ENCODE results near the gene DNAH14.

DNAH14 gene

GRCh38 chr1:225446595-225446960 lies 517.1 kb downstream of the DNAH14 start:
- in situ Hi-C loops (cut with MboI; ENCODE audit: low sequenced_read_pairs), result no loop called here

DNA sequence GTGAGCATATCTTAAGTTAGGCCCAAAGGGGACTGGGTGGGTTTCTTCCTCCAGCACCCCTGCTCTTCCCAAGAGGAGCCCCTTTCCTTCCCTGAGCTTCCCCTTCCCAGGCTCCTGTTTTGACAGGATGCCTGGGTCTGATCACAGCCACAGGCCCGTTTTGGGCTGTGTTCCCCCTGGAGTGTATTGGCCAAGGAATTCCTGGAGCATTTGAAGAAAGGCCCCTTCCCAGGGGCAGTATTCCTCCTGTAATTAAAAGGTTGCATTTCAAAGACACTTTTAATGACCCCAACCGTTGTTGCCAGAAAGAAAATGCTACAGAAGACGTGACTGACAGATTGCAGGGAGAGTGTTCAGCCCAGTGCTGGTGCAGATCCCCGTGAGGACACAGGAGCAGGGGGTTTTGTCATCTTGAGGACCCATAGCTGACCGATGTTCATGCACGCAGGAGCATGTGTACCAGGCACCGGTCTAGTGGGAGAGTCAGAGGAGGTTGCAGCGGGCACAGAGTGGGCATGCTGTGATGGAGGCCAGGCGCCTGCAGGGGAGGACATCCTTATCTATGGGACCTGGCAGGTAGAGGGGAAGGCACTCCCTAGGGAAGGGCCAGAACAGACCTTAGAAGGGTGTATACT lies 517.6 kb downstream of the DNAH14 start:
- in situ Hi-C loops (cut with MboI; ENCODE audit: low sequenced_read_pairs), result no loop called here

GRCh38 chr1:225447650-225448089 lies 518.2 kb downstream of the DNAH14 start:
- in situ Hi-C loops (cut with MboI; ENCODE audit: low sequenced_read_pairs), result no loop called here

DNA sequence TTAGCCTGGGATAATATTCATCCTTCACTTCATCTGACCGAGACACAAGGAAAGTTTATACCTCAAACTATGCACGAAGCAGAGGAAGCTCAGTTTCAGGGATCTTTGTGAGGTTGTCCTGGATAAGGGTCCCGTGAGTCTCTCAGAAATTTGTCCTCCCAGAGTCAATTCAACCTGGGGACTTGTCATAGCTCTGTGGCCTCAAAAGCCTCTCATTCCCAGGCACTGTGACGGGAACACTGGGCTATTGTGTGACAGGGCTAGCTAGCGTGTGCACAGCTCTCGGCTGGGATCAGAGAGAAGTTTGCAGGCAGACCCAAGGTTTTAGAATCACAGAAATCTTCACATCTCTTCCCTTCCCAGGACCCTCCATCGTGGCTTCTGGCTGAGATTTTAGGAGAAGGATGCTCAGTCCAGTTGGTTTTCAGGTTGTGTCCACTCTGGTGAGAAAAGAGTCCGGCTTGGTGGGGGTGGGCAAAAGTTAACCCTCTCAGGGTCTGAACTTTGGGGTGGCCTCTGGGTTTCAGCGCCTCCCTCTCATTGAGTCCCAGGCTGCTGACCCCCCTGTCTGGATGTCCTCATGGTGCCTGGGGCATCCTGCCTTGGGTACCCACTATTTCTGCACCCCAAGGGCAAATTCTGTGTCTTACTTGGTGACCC lies 518.8 kb downstream of the DNAH14 start:
- in situ Hi-C loops (cut with MboI; ENCODE audit: low sequenced_read_pairs), result no loop called here

Measured in HL-60/S4 treated with retinoic acid at 250 ng/mL for 4 days and 3 days (cell line).